GM18498 (cell line): ENCODE results near the gene TBL3.

Experiments used
- ATAC-seq: cut with Tn5 transposase; IDR thresholded peaks from one replicate; pipeline ENCODE4 v1.9.1; 2021; ENCODE audit warnings: mild to moderate bottlenecking, moderate library complexity; ENCODE audit not compliant: unreplicated experiment

The TBL3 gene

GRCh38 chr16:1963806-1964505 lies 7.9 kb upstream of the TBL3 start:
- peak; percentile 14 for ATAC-seq

DNA sequence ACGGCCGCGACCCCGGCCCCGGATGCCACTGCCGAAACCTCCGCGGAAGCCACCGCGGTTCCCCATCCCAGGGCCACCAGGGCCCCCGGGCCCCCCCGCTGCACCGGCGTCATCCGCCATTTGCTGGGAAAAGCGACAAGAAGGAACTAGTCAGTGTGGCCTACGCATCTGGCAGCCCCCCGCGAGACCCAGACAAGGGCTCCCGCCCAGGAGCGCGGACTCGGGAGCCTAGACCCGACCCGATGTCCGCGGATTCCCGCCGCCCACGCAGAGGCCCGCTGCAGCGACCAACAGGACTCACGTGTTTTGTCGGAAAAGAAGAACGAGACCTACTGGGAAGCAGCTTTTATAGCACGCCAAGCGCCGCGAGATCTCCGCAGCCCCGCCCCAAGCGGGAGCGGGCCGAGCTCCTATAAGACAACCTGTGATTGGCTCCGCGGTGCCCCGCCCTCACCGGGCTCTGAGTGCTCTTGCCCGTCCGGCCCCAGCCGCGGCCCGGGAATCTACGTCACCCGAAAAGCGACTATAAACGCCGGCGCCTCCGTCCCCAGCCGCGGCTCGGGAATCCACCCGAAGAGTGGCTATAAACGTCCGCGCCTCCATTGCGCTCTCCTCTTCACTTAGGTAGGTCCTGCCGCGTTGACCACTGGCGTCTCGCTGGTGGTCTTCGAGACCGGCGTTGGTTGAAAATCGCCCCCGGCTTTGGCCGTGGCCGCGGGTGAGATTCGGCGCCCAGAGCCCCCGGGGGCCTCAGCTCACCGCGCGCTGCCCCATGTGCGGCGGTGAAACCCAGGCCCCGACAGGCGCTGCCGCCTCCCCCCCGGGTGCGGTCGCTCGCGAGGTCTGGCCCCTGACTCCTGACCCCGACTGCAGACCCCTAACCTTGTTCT lies 7.1 kb upstream of the TBL3 start, which contains the start of gene RPS2:
TSS of gene RPS2 (minus strand) at position 321 of the 890 bp plus-strand sequence. CDS start at position 120, 201 bp downstream.
- ATAC-seq: peak; percentile 84

GRCh38 chr16:1965396-1966001 lies 6.4 kb upstream of the TBL3 start:
- no peak for ATAC-seq

GRCh38 chr16:1966460-1966859 lies 5.4 kb upstream of the TBL3 start, which contains the start of gene RNF151:
Gene RNF151, plus strand, starts transcription at chr16:1966856. Its CDS starts 26 bp downstream, at chr16:1966882.
- no peak for ATAC-seq

DNA sequence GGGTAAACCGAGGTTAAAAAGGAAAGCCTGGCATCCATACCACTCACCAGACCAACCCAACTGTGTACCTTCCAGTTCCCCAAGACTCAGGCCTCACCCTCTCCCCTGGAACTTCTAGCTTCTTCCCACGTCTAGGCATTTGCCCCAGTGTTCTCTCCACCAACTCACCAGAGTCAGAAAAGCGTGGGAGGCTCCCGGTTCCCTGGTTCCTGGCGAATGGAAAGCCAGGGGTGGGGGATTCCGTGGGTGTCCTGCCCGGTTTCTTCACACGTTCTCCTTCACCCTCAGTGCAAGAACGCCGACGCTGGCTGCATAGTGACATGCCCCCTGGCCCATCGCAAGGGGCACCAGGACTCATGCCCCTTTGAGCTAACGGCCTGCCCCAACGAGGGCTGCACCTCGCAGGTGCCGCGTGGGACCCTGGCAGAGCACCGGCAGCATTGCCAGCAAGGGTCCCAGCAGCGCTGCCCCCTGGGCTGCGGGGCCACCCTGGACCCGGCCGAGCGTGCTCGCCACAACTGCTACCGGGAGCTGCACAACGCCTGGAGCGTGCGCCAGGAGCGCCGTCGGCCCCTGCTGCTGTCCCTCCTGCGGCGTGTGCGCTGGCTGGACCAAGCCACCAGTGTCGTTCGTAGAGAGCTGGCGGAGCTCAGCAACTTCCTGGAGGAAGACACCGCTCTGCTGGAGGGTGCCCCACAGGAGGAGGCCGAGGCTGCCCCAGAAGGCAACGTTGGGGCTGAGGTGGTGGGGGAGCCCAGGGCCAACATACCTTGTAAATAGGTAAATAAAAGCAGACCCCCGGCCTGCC lies 3.5 kb upstream of the TBL3 start:
- ATAC-seq: no peak

- no peak for ATAC-seq
Observed at GRCh38 chr16:1972490-1972877, 631 bp downstream of the TBL3 start.

DNA sequence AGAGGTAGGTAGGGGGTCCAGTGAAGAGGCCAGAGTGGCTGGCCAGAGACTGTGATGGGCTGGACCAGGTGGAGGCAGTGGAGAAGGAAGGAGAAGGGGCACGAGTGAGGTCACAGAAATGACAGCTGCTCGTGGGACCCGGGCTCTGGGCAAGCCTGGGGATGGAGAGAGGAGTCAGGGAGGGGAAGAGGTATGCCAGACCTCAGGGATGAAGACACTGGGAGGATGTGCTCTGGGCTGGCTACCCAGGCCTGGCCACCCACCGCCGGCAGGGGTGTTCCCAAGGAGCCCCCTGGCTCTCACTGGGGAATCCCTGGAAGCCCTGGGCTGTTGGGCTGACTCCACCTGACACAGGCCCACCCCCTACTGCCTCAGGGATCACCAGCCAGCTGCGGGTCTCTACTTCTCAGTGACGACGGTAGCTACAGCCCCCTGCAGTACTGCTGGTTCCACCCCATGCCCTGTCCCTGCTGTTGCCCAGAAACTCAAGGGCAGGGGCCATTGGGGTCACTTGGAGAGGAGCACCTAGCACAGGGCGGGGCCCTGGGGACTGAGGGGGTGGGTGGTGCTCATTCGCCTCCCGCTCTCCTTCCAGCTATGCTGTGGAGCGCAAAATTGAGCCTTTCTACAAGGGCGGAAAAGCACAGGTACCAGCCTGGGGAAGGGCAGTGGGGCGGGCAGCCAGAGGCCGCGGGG lies 1.8 kb downstream of the TBL3 start:
- ATAC-seq: no peak

DNA sequence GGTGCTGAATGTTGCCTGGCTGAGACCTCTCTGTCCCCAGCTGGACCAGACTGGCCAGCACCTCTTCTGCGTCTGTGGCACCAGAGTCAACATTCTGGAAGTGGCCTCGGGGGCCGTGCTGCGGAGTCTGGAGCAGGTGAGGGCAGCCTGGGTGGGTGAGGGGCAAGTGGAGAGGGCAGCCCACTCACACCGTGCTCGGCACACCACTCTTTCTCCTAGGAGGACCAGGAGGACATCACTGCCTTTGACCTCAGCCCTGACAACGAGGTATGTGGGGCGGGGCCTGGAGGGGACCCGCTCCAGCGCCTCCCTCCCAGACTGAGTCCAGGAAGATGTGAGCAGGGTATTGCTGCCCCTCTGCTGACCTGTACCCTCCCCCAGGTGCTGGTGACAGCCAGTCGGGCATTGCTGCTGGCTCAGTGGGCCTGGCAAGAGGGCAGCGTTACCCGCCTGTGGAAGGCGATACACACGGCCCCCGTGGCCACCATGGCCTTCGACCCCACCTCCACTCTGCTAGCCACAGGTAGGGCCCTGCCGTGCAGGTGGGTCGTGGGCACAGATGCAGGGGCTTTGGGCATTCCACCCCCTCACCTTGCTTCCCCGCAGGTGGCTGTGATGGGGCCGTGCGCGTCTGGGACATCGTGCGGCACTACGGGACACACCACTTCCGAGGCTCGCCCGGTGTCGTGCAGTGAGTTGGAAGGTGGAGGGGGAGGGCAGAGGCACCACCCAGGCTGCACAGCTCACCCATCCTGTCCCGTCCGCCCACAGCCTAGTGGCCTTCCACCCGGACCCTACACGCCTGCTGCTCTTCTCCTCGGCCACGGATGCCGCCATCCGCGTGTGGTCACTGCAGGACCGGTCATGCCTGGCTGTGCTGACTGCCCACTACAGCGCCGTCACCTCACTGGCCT lies 2.6 kb downstream of the TBL3 start:
- ATAC-seq: no peak

- no peak for ATAC-seq
Observed at GRCh38 chr16:1975432-1976215, 3.8 kb downstream of the TBL3 start.

DNA sequence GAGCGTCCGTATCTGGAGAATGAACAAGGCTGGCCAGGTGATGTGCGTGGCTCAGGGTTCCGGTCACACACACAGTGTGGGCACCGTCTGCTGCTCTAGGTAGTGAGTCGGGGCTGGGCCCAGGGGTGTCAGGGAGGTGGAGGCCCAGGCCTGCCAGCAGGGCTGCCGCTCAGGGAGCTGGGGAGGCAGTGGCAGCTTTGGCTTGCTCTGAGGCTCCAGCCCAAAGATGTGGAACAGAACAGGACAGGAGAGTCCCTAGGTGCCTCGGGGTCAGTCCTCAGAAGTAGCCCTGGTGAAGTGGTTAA lies 4.3 kb downstream of the TBL3 start:
- no peak for ATAC-seq

GRCh38 chr16:1976951-1977874 lies 5.4 kb downstream of the TBL3 start:
- ATAC-seq: no peak

GRCh38 chr16:1977875-1978268 lies 6.0 kb downstream of the TBL3 start:
- ATAC-seq: no peak

DNA sequence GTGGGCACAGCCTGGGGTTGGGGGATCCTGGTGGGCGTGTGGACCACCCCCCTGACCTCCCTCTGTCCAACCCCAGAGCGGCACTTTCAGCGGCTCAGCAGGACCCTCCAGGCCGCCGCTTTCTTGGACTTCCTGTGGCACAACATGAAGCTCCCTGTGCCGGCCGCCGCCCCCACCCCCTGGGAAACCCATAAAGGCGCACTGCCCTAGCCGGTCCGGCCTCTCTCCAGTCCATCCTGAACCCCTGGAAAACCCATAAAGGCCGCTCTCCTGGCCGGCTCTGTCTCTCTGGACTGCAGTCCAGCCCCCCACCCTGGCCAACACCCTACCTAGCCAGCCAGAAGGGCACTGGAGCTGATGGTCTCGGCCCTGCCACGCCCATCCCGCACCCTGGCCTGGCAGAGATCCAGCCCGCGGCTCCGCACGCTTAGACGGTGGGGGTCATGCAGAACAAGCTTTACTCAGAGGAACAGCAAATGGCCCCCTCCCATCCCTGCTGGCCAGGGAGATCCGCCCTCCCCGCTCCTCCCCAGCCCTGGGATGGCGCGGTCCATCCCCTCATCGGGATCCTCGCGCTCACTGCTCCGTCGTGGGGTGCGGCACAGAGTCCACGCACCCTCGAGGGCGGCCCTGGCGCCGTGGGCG lies 6.7 kb downstream of the TBL3 start:
- ATAC-seq: no peak

DNA sequence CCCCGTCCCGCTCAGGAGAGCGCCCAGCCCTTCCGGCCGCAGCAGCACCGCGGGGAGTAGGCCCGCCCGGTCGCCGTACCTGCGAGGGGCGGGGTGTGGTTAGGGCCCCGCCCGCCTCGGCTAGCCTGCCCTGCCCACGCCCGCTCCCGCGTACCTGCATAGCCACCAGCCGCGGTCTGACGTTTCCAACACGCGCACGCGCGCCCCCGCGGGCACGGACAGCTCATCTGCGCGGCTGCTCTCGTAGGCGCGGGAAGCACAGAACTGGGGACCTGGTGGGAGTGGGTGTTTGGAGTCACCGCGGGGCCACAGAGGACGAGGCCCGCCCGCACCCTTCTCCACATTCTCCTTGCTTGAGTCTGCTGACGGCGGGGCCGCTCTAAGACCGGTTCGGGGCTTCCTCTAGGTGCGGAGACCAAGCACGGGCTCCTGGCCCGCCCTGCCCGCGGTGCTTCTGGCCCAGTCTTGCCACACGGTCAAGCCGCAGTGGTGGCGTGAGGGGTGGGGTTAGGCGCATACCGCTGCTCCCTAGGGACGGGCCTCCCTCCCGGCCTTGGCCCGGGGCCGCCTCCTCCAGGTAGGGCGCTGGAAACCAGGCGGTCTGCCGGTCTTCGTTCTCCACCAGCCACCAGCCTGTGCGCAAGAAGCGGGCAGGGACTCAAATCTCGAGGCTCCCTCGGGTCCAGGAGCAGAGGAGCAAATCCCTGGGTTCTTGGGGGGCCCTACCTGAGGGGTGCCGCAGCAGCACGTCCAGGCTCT lies 7.6 kb downstream of the TBL3 start:
- no peak for ATAC-seq

DNA sequence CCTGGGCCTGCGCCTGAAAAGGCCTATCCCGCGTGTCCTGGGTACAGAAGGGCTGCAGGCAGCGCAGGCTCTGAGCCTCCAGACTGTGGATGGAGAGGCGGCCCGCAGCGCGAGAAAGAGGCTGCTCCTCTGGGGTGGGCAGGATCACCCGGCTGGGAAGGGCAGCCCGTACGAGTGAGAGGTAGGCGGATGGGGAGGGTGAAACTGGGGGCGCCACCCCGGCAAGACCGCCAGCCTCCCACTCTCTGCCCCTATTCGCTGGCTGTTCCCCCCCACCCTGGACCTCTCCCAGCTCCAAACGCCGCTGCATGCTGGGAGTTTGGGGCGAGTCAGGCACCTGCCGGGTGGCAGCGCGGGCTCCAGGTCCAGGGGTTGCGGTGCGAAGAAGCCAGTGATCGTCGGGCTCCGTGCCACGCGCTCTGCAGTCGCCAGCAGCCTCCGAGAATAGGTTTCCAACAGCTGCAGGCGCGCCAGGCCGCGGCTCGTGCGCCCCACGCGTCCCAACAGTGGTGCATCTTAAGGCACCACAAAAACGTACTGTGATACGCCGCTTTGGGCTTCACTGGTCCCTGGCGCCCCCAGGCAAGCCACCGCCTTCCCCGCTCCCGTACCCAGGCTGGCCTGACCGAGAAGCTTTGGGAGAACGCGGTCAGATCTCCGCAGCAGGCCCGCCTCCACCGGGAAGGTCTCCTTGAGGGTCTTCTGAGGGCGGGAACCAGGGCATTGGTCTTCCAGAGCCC lies 8.3 kb downstream of the TBL3 start:
- no peak for ATAC-seq

DNA sequence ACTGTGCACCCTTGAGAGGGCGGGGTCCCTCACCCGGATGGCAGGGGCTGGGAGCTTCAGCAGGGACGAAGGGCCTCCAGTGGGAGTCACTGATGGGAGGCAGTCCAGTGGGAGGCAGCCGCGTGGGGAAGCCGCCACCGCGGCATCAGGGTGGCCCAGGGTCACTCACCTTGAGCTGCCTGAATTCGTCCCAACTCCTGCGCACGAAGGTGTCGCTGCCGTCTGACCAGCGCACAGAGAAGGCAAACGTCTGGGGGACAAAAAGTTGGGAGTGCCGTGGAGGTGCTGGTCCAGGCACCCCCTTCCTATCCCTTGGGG lies 8.9 kb downstream of the TBL3 start:
- no peak for ATAC-seq
